ENCODE results near the gene ANKRD40CL. TPM values are rescaled to one million over a fixed set of nuclear protein-coding genes. Genes with fewer than 3 reads are reported as not detected.
"Not testable (repeated sequence)": the region's sequence is repeated elsewhere in the genome, so short reads cannot be mapped to it uniquely, and the experiment has no call there.

ANKRD40CL gene
- total RNA-seq, 2 experiments from 2014 or later: not detected

GRCh38 chr17:50728112-50728429, 39.2 kb downstream of the ANKRD40CL start:
- POLR2A ChIA-PET: no interaction called here
- peaks cover 42% of the 10 kb centered on the region for H4K20me1 ChIP-seq (ENCODE audit: insufficient read depth, low read length)
- TF ChIP-seq CTCF (conservative IDR thresholded peaks at IDR 0.05; ENCODE audit: low read length) (no peak), EZH2phosphoT487 (IDR thresholded peaks at IDR 0.05; ENCODE audit: borderline replicate concordance, low read depth, low read length) (no peak)

GRCh38 chr17:50725769-50726655, 41.3 kb downstream of the ANKRD40CL start:
- no TSS peak for BruUV-seq (replicated peaks)
- no peak for DNase-seq (ENCODE audit: low spot score)
- Histone ChIP-seq H3K79me2 (ENCODE audit: insufficient read depth, low read depth, low read length) (peaks cover 100% of the 10 kb centered on the region), H3K4me2 (ENCODE audit: low read length) (no peak overlapping the region), H3K36me3 (ENCODE audit: insufficient read depth, low read length) (peaks cover 75% of the 10 kb centered on the region), H2AFZ (ENCODE audit: low read length) (no peak overlapping the region), H3K4me1 (ENCODE audit: insufficient read depth, low read length, poor library complexity, severe bottlenecking) (peaks cover 35% of the 10 kb centered on the region), H3K9me3 (ENCODE audit: low read length) (no peaks in the 10 kb centered on the region), H3K27ac (ENCODE audit: low read depth, low read length, poor library complexity, severe bottlenecking) (no peak overlapping the region), H3K9me2 (ENCODE audit: insufficient read depth, low read length) (no peaks in the 10 kb centered on the region), H4K20me1 (ENCODE audit: insufficient read depth, low read length) (peaks cover 54% of the 10 kb centered on the region), H3K4me3 (ENCODE audit: low read depth, low read length, poor library complexity, severe bottlenecking) (no peak overlapping the region)
- CTCF ChIA-PET (ENCODE audit: unreplicated experiment): no interaction called here
- intact Hi-C loops (cut with micrococcal nuclease; ENCODE audit: unreplicated experiment): no loop called here
- TF ChIP-seq CTCF (conservative IDR thresholded peaks at IDR 0.05; ENCODE audit: low read length) (no peak), EZH2phosphoT487 (IDR thresholded peaks at IDR 0.05; ENCODE audit: borderline replicate concordance, low read depth, low read length) (no peak)
- POLR2A ChIA-PET: interaction anchor here (1.2 kb wide), 1 partner anchor 17 kb away, joined by 3 read pairs; no protein-coding TSS in a partner anchor

More at GRCh38 chr17:50728112-50728429, 39.2 kb downstream of the ANKRD40CL start:
- Histone ChIP-seq H3K9me2 (ENCODE audit: insufficient read depth, low read length) (no peaks in the 10 kb centered on the region), H3K36me3 (ENCODE audit: insufficient read depth, low read length) (peaks cover 69% of the 10 kb centered on the region), H3K27ac (ENCODE audit: low read depth, low read length, poor library complexity, severe bottlenecking) (no peak overlapping the region), H3K9me3 (ENCODE audit: low read length) (no peaks in the 10 kb centered on the region), H3K4me3 (ENCODE audit: low read depth, low read length, poor library complexity, severe bottlenecking) (no peak overlapping the region), H3K4me2 (ENCODE audit: low read length) (no peak overlapping the region), H3K79me2 (ENCODE audit: insufficient read depth, low read depth, low read length) (peaks cover 100% of the 10 kb centered on the region), H3K4me1 (ENCODE audit: insufficient read depth, low read length, poor library complexity, severe bottlenecking) (peaks cover 35% of the 10 kb centered on the region), H2AFZ (ENCODE audit: low read length) (no peak overlapping the region)
- CTCF ChIA-PET (ENCODE audit: unreplicated experiment): no interaction called here
- no peak for DNase-seq (ENCODE audit: low spot score)
- intact Hi-C loops (cut with micrococcal nuclease; ENCODE audit: unreplicated experiment): no loop called here
- BruUV-seq (replicated peaks): no TSS peak

- H3K27ac ChIP-seq (ENCODE audit: low read depth, low read length, poor library complexity, severe bottlenecking); H3K9me3 ChIP-seq (ENCODE audit: low read length); intact Hi-C loops (cut with micrococcal nuclease; ENCODE audit: unreplicated experiment); BruUV-seq (replicated peaks); H3K4me2 ChIP-seq (ENCODE audit: low read length); H2AFZ ChIP-seq (ENCODE audit: low read length); H3K9me2 ChIP-seq (ENCODE audit: insufficient read depth, low read length); H3K4me3 ChIP-seq (ENCODE audit: low read depth, low read length, poor library complexity, severe bottlenecking); DNase-seq (ENCODE audit: low spot score); CTCF ChIA-PET (ENCODE audit: unreplicated experiment): not testable (repeated sequence)
- Histone ChIP-seq H3K79me2 (ENCODE audit: insufficient read depth, low read depth, low read length) (peaks cover 100% of the 10 kb centered on the region), H4K20me1 (ENCODE audit: insufficient read depth, low read length) (peaks cover 64% of the 10 kb centered on the region), H3K36me3 (ENCODE audit: insufficient read depth, low read length) (peaks cover 82% of the 10 kb centered on the region), H3K4me1 (ENCODE audit: insufficient read depth, low read length, poor library complexity, severe bottlenecking) (peaks cover 35% of the 10 kb centered on the region)
- POLR2A ChIA-PET: interaction anchor here (0.6 kb wide), 1 partner anchor 18 kb away, joined by 3 read pairs; no protein-coding TSS in a partner anchor
Measured at GRCh38 chr17:50724622-50725021, 42.7 kb downstream of the ANKRD40CL start.

Data from OCI-LY7 (cell line).